Nephron progenitor cell (in vitro differentiated cells): Measurements from ENCODE around the gene ZNF26.
A peak's percentile ranks its signal among the peaks of the same experiment; 100 is the strongest.
"Not testable (repeated sequence)": the region's sequence is repeated elsewhere in the genome, so short reads cannot be mapped to it uniquely, and the experiment has no call there.

ENCODE experiments used
- DNase-seq: peaks from one replicate; pipeline ENCODE4 v3.0.0; 2021
- H3K27ac Mint-ChIP-seq: 2 replicates; pipeline ENCODE4 v1.8.0; 2021; ENCODE audit warnings: mild to moderate bottlenecking, moderate library complexity, mixed read lengths
- H3K27me3 Mint-ChIP-seq: 2 replicates; pipeline ENCODE4 v1.8.0; 2021; ENCODE audit warnings: mild to moderate bottlenecking, low read depth, mixed read lengths; ENCODE audit not compliant: poor library complexity
- H3K36me3 Mint-ChIP-seq: 2 replicates; pipeline ENCODE4 v1.8.0; 2021; ENCODE audit warnings: low read depth, mixed read lengths
- H3K4me1 Mint-ChIP-seq: 2 replicates; pipeline ENCODE4 v1.8.0; 2021; ENCODE audit warnings: mixed read lengths
- H3K4me3 Mint-ChIP-seq: 2 replicates; pipeline ENCODE4 v1.8.0; 2021; ENCODE audit warnings: mild to moderate bottlenecking, moderate library complexity, mixed read lengths
- H3K9me3 Mint-ChIP-seq: 2 replicates; pipeline ENCODE4 v1.8.0; 2021; ENCODE audit warnings: mild to moderate bottlenecking, moderate library complexity, mixed read lengths
- TF ChIP-seq, protein P1 (sequence below): fragments of 200-600 bp; sonication (generic); IDR thresholded peaks from 2 replicates; pipeline ENCODE4 v1.5.0; 2021; ENCODE audit warnings: antibody characterized with exemption

ZNF26 gene

DNA sequence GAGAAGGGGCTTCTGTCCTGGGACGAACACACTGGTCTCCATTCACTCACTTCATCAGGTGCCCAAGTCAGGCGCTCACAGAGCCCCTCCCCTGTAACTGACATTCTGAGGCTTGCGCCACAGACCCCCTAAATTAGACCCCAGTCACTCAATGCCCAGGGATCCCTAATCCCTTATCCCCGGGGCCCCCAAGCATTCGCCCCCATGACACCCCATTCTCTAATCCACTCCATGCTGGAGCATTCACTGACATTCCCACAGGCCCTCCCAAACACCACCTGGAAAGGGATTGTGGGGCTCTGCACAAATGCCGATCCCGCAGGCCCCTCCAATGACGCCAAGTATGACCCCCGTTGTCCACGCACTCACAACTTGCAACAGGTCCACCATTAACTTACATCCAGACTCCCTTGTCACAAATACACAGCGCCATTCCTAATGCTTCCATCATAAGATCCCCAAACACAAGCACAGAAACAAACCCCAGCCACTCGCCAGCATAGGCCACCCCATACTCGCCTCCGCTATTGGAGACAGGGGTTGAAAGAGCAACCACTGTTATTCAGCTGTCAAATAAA lies 31.6 kb upstream of the ZNF26 start:
- Mint-ChIP-seq H3K36me3 (peaks cover 32% of the 10 kb centered on the region), H3K4me1 (peaks cover 21% of the 10 kb centered on the region), H3K4me3 (peak overlapping the region; percentile 88), H3K27ac (peak overlapping the region; percentile 97), H3K27me3 (peaks cover 3% of the 10 kb centered on the region), H3K9me3 (peaks cover 33% of the 10 kb centered on the region)
- no peak for DNase-seq
- TF ChIP-seq, protein P1, sequence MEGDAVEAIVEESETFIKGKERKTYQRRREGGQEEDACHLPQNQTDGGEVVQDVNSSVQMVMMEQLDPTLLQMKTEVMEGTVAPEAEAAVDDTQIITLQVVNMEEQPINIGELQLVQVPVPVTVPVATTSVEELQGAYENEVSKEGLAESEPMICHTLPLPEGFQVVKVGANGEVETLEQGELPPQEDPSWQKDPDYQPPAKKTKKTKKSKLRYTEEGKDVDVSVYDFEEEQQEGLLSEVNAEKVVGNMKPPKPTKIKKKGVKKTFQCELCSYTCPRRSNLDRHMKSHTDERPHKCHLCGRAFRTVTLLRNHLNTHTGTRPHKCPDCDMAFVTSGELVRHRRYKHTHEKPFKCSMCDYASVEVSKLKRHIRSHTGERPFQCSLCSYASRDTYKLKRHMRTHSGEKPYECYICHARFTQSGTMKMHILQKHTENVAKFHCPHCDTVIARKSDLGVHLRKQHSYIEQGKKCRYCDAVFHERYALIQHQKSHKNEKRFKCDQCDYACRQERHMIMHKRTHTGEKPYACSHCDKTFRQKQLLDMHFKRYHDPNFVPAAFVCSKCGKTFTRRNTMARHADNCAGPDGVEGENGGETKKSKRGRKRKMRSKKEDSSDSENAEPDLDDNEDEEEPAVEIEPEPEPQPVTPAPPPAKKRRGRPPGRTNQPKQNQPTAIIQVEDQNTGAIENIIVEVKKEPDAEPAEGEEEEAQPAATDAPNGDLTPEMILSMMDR = no peak

DNA sequence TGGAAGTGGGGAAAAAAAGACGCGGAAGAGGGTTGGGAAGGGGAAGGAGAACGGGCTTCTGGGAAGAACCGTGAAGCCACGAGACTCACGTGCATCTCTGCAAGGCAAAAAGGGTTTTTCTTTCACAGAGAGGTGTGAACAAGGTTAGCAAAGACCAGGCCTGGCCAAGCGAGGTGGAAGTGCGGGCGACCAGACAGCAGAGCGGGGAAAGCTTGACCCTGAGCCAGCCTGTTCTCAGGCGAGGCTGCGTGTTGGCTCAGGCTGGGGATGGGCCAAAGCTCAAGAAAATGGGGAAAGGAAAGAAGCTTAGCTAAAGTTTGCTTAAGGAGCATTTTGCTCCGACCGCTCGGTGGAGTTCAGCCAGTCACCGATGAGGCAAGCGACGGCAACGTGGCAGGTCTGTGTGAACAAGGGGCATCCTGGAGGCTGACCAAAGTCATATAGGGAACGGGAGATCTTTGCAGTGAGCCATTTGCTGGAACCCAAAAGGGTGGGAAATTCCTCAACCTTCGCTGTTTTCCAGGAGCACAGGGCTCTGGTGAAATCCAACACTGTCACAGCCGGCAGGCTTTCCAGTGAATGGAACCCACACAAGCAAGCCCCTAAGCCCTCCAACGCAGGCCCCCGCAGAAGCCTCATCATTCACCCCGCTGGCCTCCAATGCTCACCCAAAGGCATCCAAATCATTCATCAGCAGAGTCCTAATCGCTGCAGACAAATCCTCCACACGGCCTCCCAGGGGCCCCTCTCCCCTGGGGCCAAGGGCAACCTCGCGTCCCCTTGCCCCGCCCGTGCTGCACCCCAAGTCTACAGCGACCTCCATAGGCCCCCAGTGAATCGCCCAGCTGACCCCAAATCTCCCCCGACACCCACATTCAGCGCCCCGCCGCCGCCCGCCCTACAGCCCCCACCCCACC lies 30.8 kb upstream of the ZNF26 start:
- peaks cover 3% of the 10 kb centered on the region for H3K27me3 Mint-ChIP-seq
- H3K4me1 Mint-ChIP-seq = peaks cover 21% of the 10 kb centered on the region
- peaks cover 41% of the 10 kb centered on the region for H3K9me3 Mint-ChIP-seq
- peaks cover 37% of the 10 kb centered on the region for H3K36me3 Mint-ChIP-seq
- DNase-seq = peak; percentile 37
- peak overlapping the region; percentile 88 for H3K4me3 Mint-ChIP-seq
- peak overlapping the region; percentile 97 for H3K27ac Mint-ChIP-seq
- TF ChIP-seq, protein P1 = no peak

DNA sequence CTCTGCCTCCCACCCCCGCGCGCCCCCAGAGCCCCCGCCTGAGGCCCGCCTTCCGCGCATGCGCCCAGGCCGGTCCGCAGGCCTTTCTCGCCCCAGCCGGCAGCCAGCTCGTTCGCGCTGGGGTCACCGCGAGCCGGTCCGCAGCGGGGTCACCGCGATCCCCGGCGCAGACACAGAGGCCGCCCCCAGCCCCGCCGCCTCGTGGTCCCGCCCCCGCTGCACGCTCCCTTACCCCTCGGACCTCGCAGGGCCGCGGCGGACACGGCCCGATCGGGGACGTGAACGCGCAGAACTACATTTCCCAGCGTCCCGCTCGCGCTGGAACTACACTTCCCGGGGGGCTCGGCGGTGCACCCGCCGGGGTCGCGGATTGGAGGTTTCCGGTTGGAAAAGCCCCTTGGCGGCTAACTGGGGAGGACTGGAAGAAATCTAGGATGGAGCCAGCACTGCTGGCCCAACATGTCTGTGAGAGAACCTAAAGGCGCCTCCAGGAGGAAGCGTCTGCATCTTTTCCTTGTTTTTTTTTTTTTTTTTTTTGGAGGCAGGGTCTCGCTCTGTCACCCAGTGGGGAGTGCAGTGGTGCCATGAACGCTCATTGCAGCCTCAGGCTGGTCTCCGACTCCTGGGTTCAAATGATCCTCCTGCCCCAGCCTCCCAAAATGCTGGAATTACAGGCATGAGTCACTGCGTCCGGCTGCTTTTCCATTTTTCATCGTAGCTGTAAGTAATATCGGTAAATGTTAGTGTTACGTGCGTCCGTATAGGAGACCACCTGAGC lies 30.0 kb upstream of the ZNF26 start, which contains the start of gene ZNF605:
Gene ZNF605 (minus strand): TSS at position 296 of the 778 bp plus-strand sequence. CDS start 10,671 bp downstream, outside the sequence.
- TF ChIP-seq, protein P1 = no peak
- peak within 1 kb of the TSS; percentile 97 for H3K27ac Mint-ChIP-seq
- H3K4me1 Mint-ChIP-seq = peaks cover 21% of the 10 kb centered on the region

DNA sequence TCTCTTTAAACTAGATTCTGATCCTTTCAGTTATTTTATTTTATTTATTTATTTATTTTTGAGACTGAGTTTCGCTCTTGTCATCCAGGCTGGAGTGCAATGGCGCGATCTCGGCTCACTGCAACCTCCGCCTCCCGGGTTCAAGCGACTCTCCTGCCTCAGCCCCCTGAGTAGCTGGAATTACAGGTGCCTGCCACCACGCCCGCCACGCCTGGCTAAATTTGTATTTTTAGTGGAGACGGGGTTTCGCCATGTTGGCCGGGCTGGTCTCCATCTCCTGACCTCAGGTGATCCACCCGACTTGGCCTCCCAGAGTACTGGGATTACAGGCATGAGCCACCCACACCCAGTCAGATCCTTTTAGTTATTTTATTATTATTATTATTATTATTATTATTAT lies 24.4 kb upstream of the ZNF26 start:
- H3K27me3 Mint-ChIP-seq, H3K4me1 Mint-ChIP-seq, H3K27ac Mint-ChIP-seq, H3K4me3 Mint-ChIP-seq, DNase-seq: not testable (repeated sequence)
- Mint-ChIP-seq H3K36me3 (peaks cover 57% of the 10 kb centered on the region), H3K9me3 (peaks cover 90% of the 10 kb centered on the region)

More for the DNA sequence above, 30.0 kb upstream of the ZNF26 start, which contains the start of gene ZNF605:
- Mint-ChIP-seq H3K4me3 (peak within 1 kb of the TSS; percentile 89), H3K27me3 (peaks cover 3% of the 10 kb centered on the region), H3K9me3 (peaks cover 50% of the 10 kb centered on the region), H3K36me3 (peaks cover 42% of the 10 kb centered on the region)
- DNase-seq = peak; percentile 83

DNA sequence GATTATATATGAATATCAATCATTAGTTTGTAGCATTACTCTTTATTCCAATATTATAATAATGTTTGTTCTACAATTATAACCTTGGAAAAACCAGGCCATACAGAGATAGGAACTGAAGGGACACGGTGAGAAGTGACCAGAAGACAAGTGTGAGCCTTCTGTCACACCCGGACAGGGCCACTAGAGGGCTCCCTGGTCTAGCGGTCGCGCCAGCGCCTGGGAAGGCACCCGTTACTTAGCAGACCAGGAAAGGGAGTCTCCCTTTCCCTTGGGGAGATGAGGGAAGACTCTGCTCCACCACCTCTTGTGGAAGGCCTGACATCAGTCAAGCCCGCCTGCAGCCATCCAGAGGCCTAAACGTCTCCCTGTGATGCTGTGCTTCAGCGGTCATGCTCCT lies 22.2 kb upstream of the ZNF26 start:
- H3K4me1 Mint-ChIP-seq, H3K4me3 Mint-ChIP-seq, H3K27ac Mint-ChIP-seq, H3K27me3 Mint-ChIP-seq: not testable (repeated sequence)
- TF ChIP-seq, protein P1 = peak; percentile 11
- H3K9me3 Mint-ChIP-seq = peaks cover 87% of the 10 kb centered on the region
- peak; percentile 15 for DNase-seq
- peaks cover 53% of the 10 kb centered on the region for H3K36me3 Mint-ChIP-seq

DNA sequence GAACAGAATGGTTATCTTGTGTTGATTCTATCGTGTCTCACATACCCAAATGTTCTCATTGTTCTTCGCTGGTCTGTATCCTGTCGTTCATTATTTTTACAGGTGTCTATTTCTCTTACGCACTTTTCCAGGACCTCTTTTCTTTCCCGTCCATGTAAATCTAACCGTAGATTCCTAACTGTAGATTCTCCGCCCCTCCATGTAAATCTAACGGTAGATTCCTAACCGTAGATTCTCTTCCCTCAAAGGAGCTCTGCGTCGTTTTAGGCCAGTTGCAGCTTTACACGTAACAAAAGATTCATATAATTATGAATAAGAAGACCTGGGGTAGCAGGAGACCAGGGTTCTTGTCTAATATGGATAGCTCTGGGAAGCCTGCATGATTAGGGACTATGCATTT lies 20.4 kb upstream of the ZNF26 start:
- H3K4me3 Mint-ChIP-seq = no peak overlapping the region
- H3K27me3 Mint-ChIP-seq = no peaks in the 10 kb centered on the region
- peaks cover 87% of the 10 kb centered on the region for H3K9me3 Mint-ChIP-seq
- H3K27ac Mint-ChIP-seq = no peak overlapping the region
- no peaks in the 10 kb centered on the region for H3K4me1 Mint-ChIP-seq
- TF ChIP-seq, protein P1 = no peak
- no peak for DNase-seq
- peaks cover 38% of the 10 kb centered on the region for H3K36me3 Mint-ChIP-seq
